Tibial artery (tissue), 4 donors: ENCODE results near the gene CD244.

Source experiments
- DNase-seq, 2 donors: peaks; one replicate each; pipeline ENCODE4 v3.0.0-alpha.2; 2019
- H3K27ac ChIP-seq, 2 donors: fragments of 200-600 bp; sonication (generic) in 1 of 2; 1 replicate in 1 of 2; 2 replicates in 1 of 2; pipeline ENCODE4 v1.5.1; 2018 to 2019; ENCODE audit warnings: mild to moderate bottlenecking in 1 of 2
- H3K27me3 ChIP-seq, 2 donors: fragments of 200-600 bp; sonication (generic) in 1 of 2; one replicate each; pipeline versions ENCODE4 v1.5.1 to v1.6.0; 2016 to 2019
- H3K36me3 ChIP-seq, 3 donors: fragments of 200-600 bp; sonication (generic) in 2 of 3; one replicate each; pipeline ENCODE4 v1.5.1; 2016 to 2019; ENCODE audit warnings: mild to moderate bottlenecking in 2 of 3
- H3K4me1 ChIP-seq, 4 donors: fragments of 200-600 bp; sonication (generic) in 2 of 4; 1 replicate in 3 of 4; 2 replicates in 1 of 4; pipeline ENCODE4 v1.5.1; 2016 to 2019
- H3K4me3 ChIP-seq, 2 donors: fragments of 200-600 bp; sonication (generic) in 1 of 2; 1 replicate in 1 of 2; 2 replicates in 1 of 2; pipeline ENCODE4 v1.5.1; 2018 to 2019; ENCODE audit warnings: mild to moderate bottlenecking in 2 of 2
- H3K9me3 ChIP-seq, 3 donors: fragments of 200-600 bp; sonication (generic) in 1 of 3; one replicate each; pipeline ENCODE4 v1.5.1; 2016 to 2019
- intact Hi-C: fragments of 100-400 bp; cut with DNase I; formaldehyde crosslinking; loops from one replicate; pipeline ENCODE4 v1.15.0; 2023; ENCODE audit warnings: low total_unique reads
- TF ChIP-seq, protein P1 (sequence below), 2 experiments: fragments of 200-600 bp in 1 of 2; fragments of 450-650 bp in 1 of 2; IDR thresholded peaks; one replicate each; pipeline ENCODE4 v1.5.1; 2017 to 2019; ENCODE audit warnings: antibody characterized with exemption in 2 of 2, mild to moderate bottlenecking in 1 of 2, moderate library complexity in 1 of 2

The CD244 gene

DNA sequence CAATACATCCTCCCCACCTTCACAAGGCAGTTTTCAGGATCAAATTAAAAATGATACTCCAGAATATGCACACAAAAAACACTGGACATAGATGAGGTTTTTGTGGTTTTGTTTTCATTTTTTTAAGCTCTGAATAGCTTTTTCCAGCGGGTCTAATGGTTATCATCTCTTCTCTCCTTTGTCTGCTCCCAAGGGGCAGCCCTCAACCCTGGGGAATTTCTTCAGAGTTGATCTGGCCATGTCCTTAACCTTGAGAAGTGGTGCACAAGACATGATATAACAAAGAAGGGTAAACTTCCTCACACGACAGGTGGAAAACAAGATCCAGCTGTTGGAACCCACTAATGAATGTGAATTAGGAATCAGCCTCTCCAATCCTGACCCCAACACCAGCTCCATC, 1.5 kb upstream of the CD244 start:
- intact Hi-C loops, result no loop called here
- no peak overlapping the region for H3K27ac ChIP-seq

DNA sequence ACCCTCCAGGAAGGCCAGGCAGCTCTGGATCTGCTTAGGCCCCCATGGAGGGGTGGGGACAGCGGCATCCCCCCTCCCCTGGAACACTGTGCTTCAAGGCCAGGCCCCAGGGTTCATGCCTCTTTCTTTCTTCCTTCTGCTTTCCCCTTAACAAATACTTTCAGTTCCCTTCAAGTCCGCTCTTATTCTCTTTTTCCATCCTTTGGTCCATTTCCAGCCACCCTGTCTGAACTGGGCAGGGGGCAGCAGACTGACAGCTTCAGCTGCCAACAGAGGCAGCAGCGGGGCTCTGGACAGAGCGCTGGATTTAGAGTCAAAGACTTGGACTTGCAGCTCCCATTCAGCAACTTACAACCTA, 1.1 kb upstream of the CD244 start:
- no peaks in the 10 kb centered on the region for H3K36me3 ChIP-seq

More for the DNA sequence above, 1.5 kb upstream of the CD244 start:
- H3K4me3 ChIP-seq, result no peak overlapping the region
- no peaks in the 10 kb centered on the region for H3K4me1 ChIP-seq
- DNase-seq, result no peak
- no peaks in the 10 kb centered on the region for H3K27me3 ChIP-seq
- TF ChIP-seq, protein P1, sequence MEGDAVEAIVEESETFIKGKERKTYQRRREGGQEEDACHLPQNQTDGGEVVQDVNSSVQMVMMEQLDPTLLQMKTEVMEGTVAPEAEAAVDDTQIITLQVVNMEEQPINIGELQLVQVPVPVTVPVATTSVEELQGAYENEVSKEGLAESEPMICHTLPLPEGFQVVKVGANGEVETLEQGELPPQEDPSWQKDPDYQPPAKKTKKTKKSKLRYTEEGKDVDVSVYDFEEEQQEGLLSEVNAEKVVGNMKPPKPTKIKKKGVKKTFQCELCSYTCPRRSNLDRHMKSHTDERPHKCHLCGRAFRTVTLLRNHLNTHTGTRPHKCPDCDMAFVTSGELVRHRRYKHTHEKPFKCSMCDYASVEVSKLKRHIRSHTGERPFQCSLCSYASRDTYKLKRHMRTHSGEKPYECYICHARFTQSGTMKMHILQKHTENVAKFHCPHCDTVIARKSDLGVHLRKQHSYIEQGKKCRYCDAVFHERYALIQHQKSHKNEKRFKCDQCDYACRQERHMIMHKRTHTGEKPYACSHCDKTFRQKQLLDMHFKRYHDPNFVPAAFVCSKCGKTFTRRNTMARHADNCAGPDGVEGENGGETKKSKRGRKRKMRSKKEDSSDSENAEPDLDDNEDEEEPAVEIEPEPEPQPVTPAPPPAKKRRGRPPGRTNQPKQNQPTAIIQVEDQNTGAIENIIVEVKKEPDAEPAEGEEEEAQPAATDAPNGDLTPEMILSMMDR (IDR thresholded peaks at IDR 0.05), result no peak
- H3K36me3 ChIP-seq, result no peaks in the 10 kb centered on the region
- H3K9me3 ChIP-seq, result no peaks in the 10 kb centered on the region

DNA sequence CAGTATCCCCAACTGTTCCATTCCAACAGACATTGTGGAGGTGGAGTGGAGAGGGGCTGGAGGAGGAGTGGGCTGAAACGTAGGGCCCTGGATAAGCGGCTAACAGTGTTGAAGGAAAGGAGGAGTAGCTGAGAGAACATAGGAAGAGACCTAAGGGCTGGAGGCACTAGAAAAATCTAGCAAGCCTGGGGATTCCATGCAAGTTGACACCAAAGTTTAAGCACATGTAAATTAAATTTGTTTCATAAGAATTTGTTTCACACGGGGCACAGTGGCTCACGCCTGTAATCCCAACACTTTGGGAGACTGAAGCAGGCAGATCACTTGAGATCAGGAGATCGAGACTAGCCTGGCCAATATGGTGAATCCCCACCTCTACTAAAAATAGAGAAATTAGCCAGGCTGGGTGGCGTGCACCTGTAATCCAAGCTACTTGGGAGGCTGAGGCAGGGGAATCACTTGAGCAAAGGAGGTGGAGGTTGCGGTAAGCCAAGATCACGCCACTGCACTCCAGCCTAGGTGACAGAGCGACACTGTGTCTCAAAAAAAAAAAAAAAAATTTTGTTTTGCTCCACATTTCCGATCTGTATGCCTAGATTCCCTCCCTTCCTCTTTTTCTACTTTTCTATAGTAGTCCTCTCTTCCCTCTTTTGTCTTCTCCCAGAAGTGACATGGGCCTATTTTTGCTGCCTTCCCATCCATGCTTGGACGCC, 530 bp upstream of the CD244 start:
- intact Hi-C loops, result no loop called here
- no peaks in the 10 kb centered on the region for H3K4me1 ChIP-seq
- DNase-seq, result no peak
- TF ChIP-seq, protein P1 (IDR thresholded peaks at IDR 0.05), result no peak
- no peaks in the 10 kb centered on the region for H3K36me3 ChIP-seq
- no peaks in the 10 kb centered on the region for H3K9me3 ChIP-seq
- no peak overlapping the region for H3K27ac ChIP-seq
- H3K27me3 ChIP-seq, result no peaks in the 10 kb centered on the region
- H3K4me3 ChIP-seq, result no peak overlapping the region

More for the DNA sequence above, 1.1 kb upstream of the CD244 start:
- Histone ChIP-seq H3K4me3 (no peak overlapping the region), H3K27me3 (no peaks in the 10 kb centered on the region), H3K27ac (no peak overlapping the region), H3K9me3 (no peaks in the 10 kb centered on the region), H3K4me1 (no peaks in the 10 kb centered on the region)
- intact Hi-C loops, result no loop called here
- DNase-seq, result peak in 1 of 2 donors; percentile 31
- TF ChIP-seq, protein P1 (IDR thresholded peaks at IDR 0.05), result no peak

DNA sequence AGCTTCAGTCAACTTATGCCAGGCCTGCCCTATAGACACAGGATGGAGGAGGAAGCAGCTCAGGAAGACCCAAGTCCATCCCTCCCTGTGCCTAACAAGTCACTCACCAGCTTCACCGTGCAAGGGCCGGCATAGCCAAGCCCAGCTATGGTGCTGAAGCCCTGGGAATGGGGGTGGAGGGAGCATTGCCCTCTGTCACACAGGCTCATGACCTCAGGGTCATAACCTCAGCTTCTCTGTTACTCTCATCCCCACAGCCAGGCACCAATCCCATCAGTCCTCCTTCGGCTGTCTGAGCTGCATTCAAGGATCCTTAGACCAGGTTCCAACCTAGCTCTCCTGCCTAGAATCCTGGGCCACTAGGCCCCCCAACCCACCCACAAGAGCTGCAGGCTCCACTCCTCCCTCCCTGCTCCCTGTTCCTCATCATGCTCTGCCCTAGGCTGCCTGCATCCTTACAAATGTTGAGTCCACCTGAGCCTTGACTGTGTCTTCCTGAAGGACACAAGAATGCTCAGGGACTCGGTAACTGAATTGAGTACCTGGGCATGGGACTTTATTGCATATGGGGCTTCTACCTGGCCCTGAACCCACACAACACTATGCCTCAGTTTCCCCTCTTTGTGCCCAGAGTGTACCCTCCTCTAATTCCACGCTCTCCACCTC, 1.7 kb downstream of the CD244 start:
- H3K4me1 ChIP-seq, result no peaks in the 10 kb centered on the region
- no peak for DNase-seq
- no peak overlapping the region for H3K4me3 ChIP-seq
- no peaks in the 10 kb centered on the region for H3K9me3 ChIP-seq
- intact Hi-C loops, result no loop called here
- no peaks in the 10 kb centered on the region for H3K27me3 ChIP-seq
- no peaks in the 10 kb centered on the region for H3K36me3 ChIP-seq
- TF ChIP-seq, protein P1 (IDR thresholded peaks at IDR 0.05), result no peak
- no peak overlapping the region for H3K27ac ChIP-seq

DNA sequence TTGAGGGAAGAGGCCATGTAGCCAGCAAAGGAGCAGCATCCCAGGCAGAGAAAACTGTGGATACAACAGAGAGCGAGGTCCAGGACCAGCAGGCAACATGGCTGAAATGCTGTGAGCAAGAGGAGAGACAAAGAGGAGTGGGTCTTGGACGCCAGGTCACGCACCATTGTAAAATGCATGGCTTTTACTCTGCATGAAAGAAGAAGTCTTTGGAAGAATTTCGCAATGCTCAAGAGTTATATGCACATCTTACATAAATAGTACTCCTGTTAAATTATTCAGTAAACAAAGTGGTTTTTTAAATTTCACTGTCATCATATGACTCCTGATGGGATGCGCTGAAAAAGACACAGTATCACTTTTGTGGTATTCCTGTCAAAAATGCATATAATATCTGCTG, 3.5 kb downstream of the CD244 start:
- no peaks in the 10 kb centered on the region for H3K4me1 ChIP-seq
- H3K9me3 ChIP-seq, result no peaks in the 10 kb centered on the region
- H3K36me3 ChIP-seq, result no peaks in the 10 kb centered on the region
- DNase-seq, result no peak
- TF ChIP-seq, protein P1 (IDR thresholded peaks at IDR 0.05), result no peak
- H3K27ac ChIP-seq, result no peak overlapping the region
- no peaks in the 10 kb centered on the region for H3K27me3 ChIP-seq
- no peak overlapping the region for H3K4me3 ChIP-seq
- intact Hi-C loops, result no loop called here
